Keratinocyte (primary cell): ENCODE data around the gene RAB3B. TPM values are rescaled to one million over a fixed set of nuclear protein-coding genes. Genes with fewer than 3 reads are reported as not detected.

Experiments
- DNase-seq: peaks from one replicate; pipeline ENCODE4 v3.0.0-alpha.2; 2011; ENCODE audit warnings: low read depth, missing footprints, low spot score
- FAIRE-seq: peaks from 2 replicates; lab custom pipeline; 2011; peaks lifted over from hg19 to GRCh38; lab: Jason Lieb, UNC
- H2AFZ ChIP-seq: 2 replicates; pipeline ENCODE4 v1.6.0; 2012; ENCODE audit warnings: low read length, control low read depth, inconsistent platforms; ENCODE audit not compliant: control insufficient read depth
- H3K27ac ChIP-seq: 2 replicates; pipeline ENCODE4 v1.5.1; 2011; ENCODE audit warnings: low read length; ENCODE audit not compliant: control insufficient read depth, insufficient read depth
- H3K27me3 ChIP-seq: 3 replicates; pipeline ENCODE4 v1.6.0; 2011; ENCODE audit warnings: low read length; ENCODE audit not compliant: control insufficient read depth, insufficient read depth; ENCODE audit errors: extremely low read depth
- H3K36me3 ChIP-seq, 2 experiments: 2 replicates in 1 of 2; 3 replicates in 1 of 2; pipeline ENCODE4 v1.5.1; 2011; ENCODE audit warnings: low read length in 2 of 2, mild to moderate bottlenecking in 1 of 2; ENCODE audit not compliant: control insufficient read depth in 2 of 2, insufficient read depth in 2 of 2; ENCODE audit errors: extremely low read depth in 1 of 2
- H3K4me1 ChIP-seq: 3 replicates; pipeline ENCODE4 v1.5.1; 2011; ENCODE audit warnings: low read length; ENCODE audit not compliant: control insufficient read depth, insufficient read depth; ENCODE audit errors: extremely low read depth
- H3K4me2 ChIP-seq: 3 replicates; pipeline ENCODE4 v1.6.0; 2011; ENCODE audit warnings: low read depth, low read length; ENCODE audit not compliant: control insufficient read depth, insufficient read depth; ENCODE audit errors: extremely low read depth
- H3K4me3 ChIP-seq, 3 experiments: fragments of 200-600 bp in 1 of 3; sonication (generic) in 1 of 3; 2 replicates in 2 of 3; 3 replicates in 1 of 3; pipeline ENCODE4 v1.5.1; 2011 to 2016; ENCODE audit warnings: low read length in 3 of 3, mild to moderate bottlenecking in 3 of 3, control low read depth in 2 of 3, inconsistent platforms in 1 of 3, low read depth in 1 of 3, mixed read lengths in 1 of 3, mixed run types in 1 of 3, moderate library complexity in 1 of 3; ENCODE audit not compliant: control insufficient read depth in 2 of 3, insufficient read depth in 2 of 3; ENCODE audit errors: extremely low read depth in 1 of 3
- H3K79me2 ChIP-seq: 2 replicates; pipeline ENCODE4 v1.6.0; 2012; ENCODE audit warnings: low read length; ENCODE audit not compliant: control insufficient read depth, insufficient read depth
- H3K9ac ChIP-seq: 3 replicates; pipeline ENCODE4 v1.6.0; 2011; ENCODE audit warnings: low read length; ENCODE audit not compliant: control insufficient read depth, insufficient read depth; ENCODE audit errors: extremely low read depth
- H3K9me1 ChIP-seq: 3 replicates; pipeline ENCODE4 v1.6.0; 2011; ENCODE audit warnings: low read length; ENCODE audit not compliant: control insufficient read depth, insufficient read depth; ENCODE audit errors: extremely low read depth
- H3K9me3 ChIP-seq: 2 replicates; pipeline ENCODE4 v1.5.1; 2012; ENCODE audit warnings: low read depth, low read length; ENCODE audit not compliant: control insufficient read depth
- H4K20me1 ChIP-seq: 3 replicates; pipeline ENCODE4 v1.6.0; 2011; ENCODE audit warnings: low read length; ENCODE audit not compliant: control insufficient read depth, insufficient read depth; ENCODE audit errors: extremely low read depth
- CTCF ChIP-seq, 3 experiments: IDR thresholded peaks in 1 of 3; conservative IDR thresholded peaks in 1 of 3; optimal IDR thresholded peaks in 1 of 3; 2 replicates in 2 of 3; 3 replicates in 1 of 3; pipeline versions ENCODE3 to v1.5.1; 2011; ENCODE audit warnings: low read length in 3 of 3, mild to moderate bottlenecking in 3 of 3, moderate library complexity in 2 of 3, control low read depth in 1 of 3, inconsistent platforms in 1 of 3; ENCODE audit not compliant: insufficient read depth in 2 of 3; ENCODE audit errors: extremely low read depth in 1 of 3
- EZH2 ChIP-seq: IDR thresholded peaks from one replicate; pipeline ENCODE4 v1.6.1; 2012; ENCODE audit warnings: inconsistent platforms, mild to moderate bottlenecking, low read length, moderate library complexity
- dilution Hi-C: fragments of 300-500 bp; cut with MboI; formaldehyde crosslinking; loops from one replicate; pipeline ENCODE4 v1.7.0; 2020; ENCODE audit warnings: low sequenced_read_pairs; ENCODE audit not compliant: extremely low pct_ligation_motif_present
- polyA plus RNA-seq, 5 experiments: library from polyadenylated mRNA; depleted of rRNA in 3 of 5; stranded (reverse) in 3 of 5; stranded (forward) in 1 of 5; unstranded in 1 of 5; fragments of >200 nt; gene quantifications; 1 replicate in 1 of 5; 2 replicates in 3 of 5; 3 replicates in 1 of 5; pipeline versions ENCODE4 v1.2.1 to v1.2.3, GENCODE V29; 2011 to 2012; ENCODE audit warnings: missing spikeins in 2 of 5, low read depth in 1 of 5, low replicate concordance in 1 of 5

Gene RAB3B
- polyA plus RNA-seq, 1 donor (not counting 4 experiments of a cell fraction or from before 2014, with no cell fraction given), result 2.6 TPM

GRCh38 chr1:51922040-51922439, 68.5 kb downstream of the RAB3B start:
- Histone ChIP-seq H3K4me2 (no peak overlapping the region), H3K9me3 (no peaks in the 10 kb centered on the region), H4K20me1 (no peaks in the 10 kb centered on the region), H3K9me1 (no peaks in the 10 kb centered on the region), H3K79me2 (no peaks in the 10 kb centered on the region), H3K27ac (no peak overlapping the region), H3K36me3 (no peaks in the 10 kb centered on the region), H2AFZ (no peak overlapping the region), H3K4me3 (no peak overlapping the region), H3K9ac (no peak overlapping the region), H3K4me1 (peaks cover 20% of the 10 kb centered on the region), H3K27me3 (no peaks in the 10 kb centered on the region)
- dilution Hi-C loops, result no loop called here
- TF ChIP-seq EZH2 (no peak), CTCF (optimal IDR thresholded peaks at IDR 0.05 in 1 of 3, IDR thresholded peaks at IDR 0.05 in 1 of 3, conservative IDR thresholded peaks at IDR 0.05 in 1 of 3; ENCODE audit: extremely low read depth in 1 of 3, insufficient read depth in 2 of 3, low read length in 3 of 3) (no peak)
- DNase-seq (no peak), FAIRE-seq (no peak)

DNA sequence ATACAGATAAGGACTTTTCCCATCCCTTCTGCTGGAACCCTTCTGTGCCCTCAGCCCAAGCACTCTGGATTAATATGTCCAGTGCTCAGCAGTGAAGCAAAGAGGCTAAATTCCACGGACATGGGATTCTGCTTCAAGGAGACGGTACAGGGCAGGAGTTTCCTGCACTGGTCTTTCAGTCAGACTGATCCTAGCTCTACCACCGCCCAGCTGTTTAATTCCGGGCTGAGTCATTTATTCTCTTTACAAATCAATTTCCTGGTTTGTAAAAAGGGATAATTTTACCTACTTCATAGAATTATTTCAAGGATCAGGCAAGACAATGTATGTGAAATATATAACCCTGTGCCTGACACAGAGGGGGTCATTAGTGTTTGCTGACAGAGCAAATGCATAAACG, 70.4 kb downstream of the RAB3B start:
- Histone ChIP-seq H2AFZ (no peak overlapping the region), H3K27ac (no peak overlapping the region), H3K4me1 (peaks cover 19% of the 10 kb centered on the region), H3K36me3 (no peaks in the 10 kb centered on the region), H3K4me2 (no peak overlapping the region), H3K27me3 (no peaks in the 10 kb centered on the region), H3K9me1 (no peaks in the 10 kb centered on the region), H3K79me2 (no peaks in the 10 kb centered on the region), H3K9ac (no peak overlapping the region), H3K9me3 (no peaks in the 10 kb centered on the region), H3K4me3 (no peak overlapping the region), H4K20me1 (no peaks in the 10 kb centered on the region)
- dilution Hi-C loops, result no loop called here
- TF ChIP-seq EZH2, result no peak
- TF ChIP-seq CTCF (optimal IDR thresholded peaks at IDR 0.05 in 1 of 3, IDR thresholded peaks at IDR 0.05 in 1 of 3, conservative IDR thresholded peaks at IDR 0.05 in 1 of 3; ENCODE audit: extremely low read depth in 1 of 3, insufficient read depth in 2 of 3, low read length in 3 of 3), result no peak
- DNase-seq (no peak), FAIRE-seq (no peak)
